Activated CD4-positive, alpha-beta T cell treated with anti-CD3 and anti-CD28 coated beads for 48 hours (primary cell): ENCODE measurements around the gene CCDC85C.
A peak's percentile ranks its signal among the peaks of the same experiment; 100 is the strongest.
"Not testable (repeated sequence)": the region's sequence is repeated elsewhere in the genome, so short reads cannot be mapped to it uniquely, and the experiment has no call there.

Experiments
- DNase-seq: peaks from one replicate; pipeline ENCODE4 v3.0.0-alpha.2; 2020

The CCDC85C gene

GRCh38 chr14:99603471-99604277 is at the start of gene CCDC85C:
Gene CCDC85C, minus strand, starts transcription at chr14:99604207. Its CDS starts 248 bp downstream, at chr14:99603959.
- peak; percentile 66 for DNase-seq

- no peak for DNase-seq
Observed at GRCh38 chr14:99651953-99652746, 48.1 kb upstream of the CCDC85C start.

GRCh38 chr14:99650189-99650588 is 46.2 kb upstream of the CCDC85C start:
- DNase-seq, result no peak

- no peak for DNase-seq
Observed at GRCh38 chr14:99649643-99650042, 45.6 kb upstream of the CCDC85C start.

GRCh38 chr14:99649219-99649618 is 45.2 kb upstream of the CCDC85C start:
- DNase-seq, result no peak

GRCh38 chr14:99648027-99648784 is 44.2 kb upstream of the CCDC85C start:
- DNase-seq, result no peak

- no peak for DNase-seq
Observed at GRCh38 chr14:99647411-99647810, 43.4 kb upstream of the CCDC85C start.

GRCh38 chr14:99645545-99646505 is 41.8 kb upstream of the CCDC85C start:
- DNase-seq, result no peak

GRCh38 chr14:99644723-99645544 is 40.9 kb upstream of the CCDC85C start, which contains the start of gene HHIPL1:
Gene HHIPL1, plus strand, starts transcription at chr14:99645129. Its CDS starts 79 bp downstream, at chr14:99645208.
- no peak for DNase-seq

GRCh38 chr14:99644035-99644587 is 40.1 kb upstream of the CCDC85C start:
- DNase-seq, result no peak

- peak; percentile 18 for DNase-seq
Observed at GRCh38 chr14:99643343-99643742, 39.3 kb upstream of the CCDC85C start.

GRCh38 chr14:99642771-99643170 is 38.8 kb upstream of the CCDC85C start:
- not testable (repeated sequence) for DNase-seq

- no peak for DNase-seq
Observed at GRCh38 chr14:99637624-99638023, 33.6 kb upstream of the CCDC85C start.

- DNase-seq, result no peak
Observed at GRCh38 chr14:99636487-99636886, 32.5 kb upstream of the CCDC85C start.

- DNase-seq, result no peak
Observed at GRCh38 chr14:99635116-99635515, 31.1 kb upstream of the CCDC85C start.

- no peak for DNase-seq
Observed at GRCh38 chr14:99634443-99634842, 30.4 kb upstream of the CCDC85C start.

GRCh38 chr14:99633918-99634317 is 29.9 kb upstream of the CCDC85C start:
- no peak for DNase-seq

GRCh38 chr14:99633141-99633540 is 29.1 kb upstream of the CCDC85C start:
- no peak for DNase-seq

GRCh38 chr14:99632410-99633035 is 28.5 kb upstream of the CCDC85C start:
- no peak for DNase-seq

GRCh38 chr14:99630202-99630601 is 26.2 kb upstream of the CCDC85C start:
- DNase-seq, result no peak
